ENCODE measurements around the gene IL12RB2.
"Not testable (repeated sequence)": the region's sequence is repeated elsewhere in the genome, so short reads cannot be mapped to it uniquely, and the experiment has no call there.

Gene IL12RB2

GRCh38 chr1:67399199-67399993 lies 91.7 kb downstream of the IL12RB2 start:
- no peak for DNase-seq (ENCODE audit: low spot score)

GRCh38 chr1:67400029-67400786 lies 92.5 kb downstream of the IL12RB2 start:
- DNase-seq (ENCODE audit: low spot score): not testable (repeated sequence)

DNA sequence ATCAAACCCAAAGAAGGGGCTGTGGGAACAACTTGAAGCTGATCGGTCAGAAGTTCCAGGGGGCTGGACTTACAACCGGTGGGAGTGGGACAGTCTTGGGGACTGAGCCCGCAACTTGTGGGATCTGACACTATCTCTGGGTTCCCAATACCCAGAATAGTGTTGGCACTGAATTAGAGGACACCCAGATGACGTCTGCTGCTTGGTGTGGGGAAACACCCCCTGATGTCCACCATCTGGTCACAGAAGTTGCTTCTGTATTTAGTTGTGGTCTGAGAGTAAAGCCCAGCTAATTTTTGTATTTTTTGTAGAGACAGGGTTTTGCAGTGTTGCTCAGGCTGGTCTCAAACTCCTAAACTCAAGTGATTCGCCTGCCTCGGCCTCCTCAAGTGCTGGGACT lies 93.8 kb downstream of the IL12RB2 start:
- DNase-seq (ENCODE audit: low spot score): no peak

GRCh38 chr1:67404212-67404620 lies 96.5 kb downstream of the IL12RB2 start:
- DNase-seq (ENCODE audit: low spot score): no peak

GRCh38 chr1:67405473-67406245 lies 98.0 kb downstream of the IL12RB2 start:
- DNase-seq (ENCODE audit: low spot score): no peak

DNA sequence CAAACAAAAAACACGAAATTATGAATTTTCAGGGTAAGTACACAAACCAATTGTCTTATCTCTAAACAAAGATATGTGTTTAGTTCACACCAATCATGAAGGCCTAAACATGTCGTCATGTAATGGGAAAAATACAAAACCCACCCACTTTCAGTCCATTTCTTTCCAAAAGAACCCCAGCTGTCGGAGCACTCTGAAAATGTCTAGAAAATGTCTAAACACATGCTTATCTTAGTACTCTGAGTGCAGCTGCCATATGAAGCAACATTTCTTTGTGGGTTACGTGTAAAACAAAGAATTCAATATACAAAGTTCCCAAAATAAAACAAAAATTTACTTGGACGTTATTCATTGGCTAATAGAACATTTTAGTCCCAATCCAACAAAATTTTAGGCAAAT lies 99.8 kb downstream of the IL12RB2 start:
- no peak for DNase-seq (ENCODE audit: low spot score)

- no peak for DNase-seq (ENCODE audit: low spot score)
Observed at GRCh38 chr1:67408148-67408547, 100.5 kb downstream of the IL12RB2 start.

GRCh38 chr1:67413101-67413500 lies 105.4 kb downstream of the IL12RB2 start:
- DNase-seq (ENCODE audit: low spot score): not testable (repeated sequence)

DNA sequence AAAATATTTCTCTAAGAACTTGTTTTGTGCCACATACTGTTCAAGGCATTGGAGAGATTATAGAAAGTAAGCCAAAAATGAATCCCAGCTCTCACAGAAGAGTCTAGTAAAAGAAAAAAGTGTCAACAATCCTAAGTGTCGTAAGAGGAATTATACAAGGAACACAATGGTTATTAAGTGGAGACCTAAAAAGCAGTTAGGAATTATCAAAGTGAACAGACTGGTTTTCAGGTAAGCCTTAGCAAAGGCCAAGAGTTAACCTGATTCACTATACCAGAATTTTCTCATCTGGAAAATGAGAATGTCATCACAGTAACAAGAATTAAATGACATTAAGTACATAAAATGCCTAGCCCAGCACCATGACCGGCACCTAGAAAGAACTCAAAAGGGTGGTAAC lies 106.9 kb downstream of the IL12RB2 start:
- DNase-seq (ENCODE audit: low spot score): no peak

GRCh38 chr1:67415041-67415440 lies 107.4 kb downstream of the IL12RB2 start:
- no peak for DNase-seq (ENCODE audit: low spot score)

DNA sequence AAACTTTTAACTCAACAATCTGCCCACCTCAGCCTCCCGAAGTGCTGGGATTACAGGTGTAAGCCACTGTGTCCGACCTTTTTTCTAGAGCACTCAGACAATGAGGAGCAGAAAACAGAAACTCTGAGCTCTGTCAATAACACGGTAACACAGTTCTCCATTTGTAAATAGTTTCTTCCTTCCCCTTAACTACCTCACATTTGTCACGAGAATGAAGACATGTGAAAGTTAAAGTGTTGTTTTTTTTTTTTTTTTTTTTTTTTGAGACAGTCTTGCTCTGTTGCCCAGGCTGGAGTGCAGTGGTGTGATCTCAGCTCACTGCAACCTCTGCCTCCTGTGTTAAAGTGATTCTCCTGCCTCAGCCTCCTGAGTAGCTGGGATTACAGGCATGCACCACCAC lies 110.1 kb downstream of the IL12RB2 start:
- DNase-seq (ENCODE audit: low spot score): not testable (repeated sequence)

DNA sequence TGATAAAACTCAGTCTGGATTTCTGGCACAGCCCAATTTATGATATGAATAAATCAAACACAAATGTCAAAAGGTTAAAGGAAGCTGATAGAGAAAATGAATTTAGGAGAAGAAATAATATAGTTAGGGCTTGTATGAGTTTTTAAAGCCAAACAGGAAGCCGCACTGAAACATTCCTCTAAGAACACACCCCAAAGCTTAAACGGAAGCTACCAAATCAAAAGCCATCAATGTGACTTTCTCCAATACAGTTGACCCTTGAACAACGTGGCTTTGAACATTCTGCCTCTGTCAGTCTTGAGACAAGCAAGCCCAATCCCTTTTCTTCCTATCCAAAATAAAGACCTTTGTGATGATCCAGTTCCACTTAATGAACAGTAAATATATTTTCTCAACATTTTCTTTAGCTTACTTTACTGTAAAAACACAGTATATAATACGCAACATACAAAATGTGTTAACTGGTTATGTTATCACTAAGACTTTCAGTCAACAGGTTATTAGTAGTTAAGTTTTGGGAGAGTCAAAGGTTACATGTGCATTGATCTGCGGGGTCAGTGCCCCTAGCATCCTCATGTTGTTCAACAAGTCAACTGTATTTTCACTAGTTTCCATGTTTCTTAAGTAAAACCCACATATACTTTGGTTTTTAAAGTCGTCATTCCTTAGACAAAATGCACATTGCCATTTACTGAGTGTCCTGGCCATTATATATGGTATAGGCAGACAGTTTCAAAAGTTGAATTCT lies 111.3 kb downstream of the IL12RB2 start:
- no peak for DNase-seq (ENCODE audit: low spot score)

GRCh38 chr1:67420835-67421492 lies 113.3 kb downstream of the IL12RB2 start:
- DNase-seq (ENCODE audit: low spot score): no peak

- no peak for DNase-seq (ENCODE audit: low spot score)
Observed at GRCh38 chr1:67427465-67427864, 119.8 kb downstream of the IL12RB2 start.

- no peak for DNase-seq (ENCODE audit: low spot score)
Observed at GRCh38 chr1:67427947-67428346, 120.3 kb downstream of the IL12RB2 start.

DNA sequence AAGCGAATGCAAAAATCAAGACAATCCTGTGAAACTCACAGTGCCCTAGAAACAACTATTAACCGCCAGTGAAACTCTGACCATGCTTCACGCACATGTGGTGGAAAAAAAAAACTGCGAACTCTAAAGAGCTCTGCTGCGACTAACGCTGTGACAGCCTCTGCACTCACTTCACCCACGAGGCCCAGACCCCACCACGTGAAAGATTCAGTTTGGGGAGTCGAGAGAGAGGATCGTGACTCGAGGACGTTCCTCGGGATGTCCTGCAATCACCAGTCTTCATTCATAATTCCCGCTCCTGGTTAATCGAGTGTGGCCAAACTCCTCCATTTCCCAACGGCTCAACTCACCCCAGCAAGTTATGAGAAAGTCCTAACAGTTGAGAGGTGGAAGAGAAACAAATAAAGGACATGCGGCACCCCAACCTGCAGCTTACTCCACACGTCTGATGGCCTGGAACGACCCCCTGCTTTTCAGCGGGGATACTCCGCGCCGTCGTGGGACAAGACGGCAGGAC lies 121.4 kb downstream of the IL12RB2 start:
- peak; percentile 29 for DNase-seq (ENCODE audit: low spot score)

- DNase-seq (ENCODE audit: low spot score): peak; percentile 39
Observed at GRCh38 chr1:67429528-67430357, 122.1 kb downstream of the IL12RB2 start.

- DNase-seq (ENCODE audit: low spot score): peak; percentile 95
Observed at GRCh38 chr1:67430358-67431155, 122.9 kb downstream of the IL12RB2 start, which contains the start of gene SERBP1. SERBP1 (minus strand) TSS chr1:67430402; CDS start chr1:67430300, 102 bp downstream.

DNA sequence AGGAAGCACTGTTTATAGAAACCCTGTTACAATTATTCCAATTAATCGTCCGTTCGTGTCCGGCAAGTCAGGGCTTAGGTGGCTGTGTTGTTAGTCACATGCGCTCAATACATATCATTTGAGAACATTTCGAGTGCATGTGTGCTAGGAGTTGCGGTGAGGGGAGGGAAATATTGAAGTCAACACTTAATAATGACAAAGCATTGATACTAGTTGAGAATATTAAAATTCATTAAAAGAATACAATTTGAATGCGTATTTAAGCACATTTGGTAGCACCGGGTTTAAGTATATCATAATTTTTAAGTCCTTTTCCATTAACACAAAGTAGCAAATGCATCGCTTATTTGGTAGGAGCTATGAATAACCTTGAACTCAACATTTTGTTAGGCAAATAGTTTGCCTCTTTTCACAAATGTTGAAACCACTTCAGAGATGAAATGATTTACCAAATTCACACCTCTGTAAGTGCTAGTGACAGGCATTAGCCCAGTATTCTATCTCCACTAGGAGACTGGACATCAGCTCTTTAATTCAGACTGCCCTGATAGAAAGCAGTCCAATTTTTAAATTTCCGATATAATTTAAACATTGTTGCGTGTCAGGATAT lies 123.6 kb downstream of the IL12RB2 start:
- no peak for DNase-seq (ENCODE audit: low spot score)

All from globus pallidus (tissue), 1 donor.